GM23338 (cell line): Measurements from ENCODE around the gene DLL4. TPM values are rescaled to one million over a fixed set of nuclear protein-coding genes. Genes with fewer than 3 reads are reported as not detected.

Experiments used
- ATAC-seq: fragments of 200-7000 bp; cut with Tn5 transposase; 3 replicates; pipeline ENCODE4 v1.9.1; 2020
- DNase-seq: peaks from one replicate; pipeline ENCODE4 v3.0.0-alpha.2; 2015; ENCODE audit warnings: low spot score
- H2AFZ ChIP-seq: fragments of 200-600 bp; sonication (generic); 2 replicates; pipeline ENCODE4 v1.8.0; 2016; ENCODE audit warnings: antibody characterized with exemption, mild to moderate bottlenecking, moderate library complexity
- H3F3A ChIP-seq: fragments of 200-600 bp; sonication (generic); replicated peaks from 2 replicates; pipeline ENCODE4 v1.8.0; 2017; ENCODE audit warnings: antibody characterized with exemption, mixed run types, low read depth
- H3K27ac ChIP-seq: fragments of 200-600 bp; sonication (generic); 2 replicates; pipeline ENCODE4 v1.6.1; 2016; ENCODE audit warnings: low read depth
- H3K27me3 ChIP-seq: fragments of 200-600 bp; sonication (generic); 2 replicates; pipeline ENCODE4 v1.8.0; 2016; ENCODE audit warnings: mild to moderate bottlenecking, mixed run types, moderate library complexity; ENCODE audit not compliant: insufficient read depth
- H3K36me3 ChIP-seq: fragments of 200-600 bp; sonication (generic); 2 replicates; pipeline ENCODE4 v1.8.0; 2016; ENCODE audit warnings: mild to moderate bottlenecking; ENCODE audit not compliant: insufficient read depth
- H3K4me1 ChIP-seq: fragments of 200-600 bp; sonication (generic); 2 replicates; pipeline ENCODE4 v1.8.0; 2016; ENCODE audit warnings: mild to moderate bottlenecking, moderate library complexity; ENCODE audit not compliant: insufficient read depth
- H3K4me2 ChIP-seq: fragments of 200-600 bp; sonication (generic); 2 replicates; pipeline ENCODE4 v1.7.1; 2017; ENCODE audit warnings: mixed run types
- H3K4me3 ChIP-seq: fragments of 200-600 bp; sonication (generic); 2 replicates; pipeline ENCODE4 v1.6.1; 2016; ENCODE audit warnings: mixed run types
- H3K79me2 ChIP-seq: fragments of 200-600 bp; sonication (generic); replicated peaks from 2 replicates; pipeline ENCODE4 v1.8.0; 2017; ENCODE audit warnings: mild to moderate bottlenecking; ENCODE audit not compliant: insufficient read depth
- H3K9me2 ChIP-seq: fragments of 200-600 bp; sonication (generic); 2 replicates; pipeline ENCODE4 v1.8.0; 2017; ENCODE audit not compliant: insufficient read depth
- H4K20me1 ChIP-seq: fragments of 200-600 bp; sonication (generic); replicated peaks from 2 replicates; pipeline ENCODE4 v1.8.0; 2017; ENCODE audit warnings: mild to moderate bottlenecking; ENCODE audit not compliant: insufficient read depth
- H3K27ac Mint-ChIP-seq: 2 replicates; pipeline ENCODE4 v1.8.0; 2020; ENCODE audit warnings: inconsistent platforms, mild to moderate bottlenecking, moderate library complexity, mixed read lengths
- H3K27me3 Mint-ChIP-seq: 3 replicates; pipeline ENCODE4 v1.8.0; 2022; ENCODE audit warnings: low read depth, mild to moderate bottlenecking, moderate library complexity, mixed read lengths, inconsistent platforms; ENCODE audit not compliant: insufficient read depth, poor library complexity
- H3K36me3 Mint-ChIP-seq: 3 replicates; pipeline ENCODE4 v1.8.0; 2021; ENCODE audit warnings: low read depth, mild to moderate bottlenecking, inconsistent platforms, moderate library complexity, mixed read lengths
- H3K4me1 Mint-ChIP-seq: 3 replicates; pipeline ENCODE4 v1.8.0; 2020; ENCODE audit warnings: mild to moderate bottlenecking, inconsistent platforms, mixed read lengths
- H3K4me3 Mint-ChIP-seq: 3 replicates; pipeline ENCODE4 v1.8.0; 2021; ENCODE audit warnings: moderate library complexity, mild to moderate bottlenecking, inconsistent platforms, mixed read lengths
- H3K9me3 Mint-ChIP-seq: 3 replicates; pipeline ENCODE4 v1.8.0; 2020; ENCODE audit warnings: moderate library complexity, mild to moderate bottlenecking, inconsistent platforms, mixed read lengths
- CREB1 ChIP-seq: fragments of 250-450 bp; sonication (Bioruptor Pico); IDR thresholded peaks from 2 replicates; pipeline ENCODE4 v1.5.0; 2020; ENCODE audit warnings: low read depth, mild to moderate bottlenecking, moderate library complexity
- EZH2 ChIP-seq: fragments of 200-600 bp; sonication (generic); IDR thresholded peaks from one replicate; pipeline ENCODE4 v1.8.0; 2017; ENCODE audit warnings: antibody characterized with exemption, mild to moderate bottlenecking, low read depth; ENCODE audit not compliant: unreplicated experiment
- EZH2phosphoT487 ChIP-seq: fragments of 200-600 bp; sonication (generic); IDR thresholded peaks from one replicate; pipeline ENCODE4 v1.8.1; 2018; ENCODE audit warnings: antibody characterized with exemption; ENCODE audit not compliant: unreplicated experiment
- JUNB ChIP-seq: IDR thresholded peaks from one replicate; pipeline ENCODE4 v1.6.1; 2016; ENCODE audit warnings: antibody characterized with exemption; ENCODE audit not compliant: unreplicated experiment
- NANOG ChIP-seq: IDR thresholded peaks from 2 replicates; pipeline ENCODE4 v1.6.1; 2016; ENCODE audit warnings: antibody characterized with exemption, borderline replicate concordance
- POLR2AphosphoS5 ChIP-seq: IDR thresholded peaks from 2 replicates; pipeline ENCODE4 v1.6.1; 2016; ENCODE audit warnings: antibody characterized with exemption, low read depth
- STAT1 ChIP-seq: IDR thresholded peaks from one replicate; pipeline ENCODE4 v1.6.1; 2016; ENCODE audit warnings: antibody characterized with exemption; ENCODE audit not compliant: unreplicated experiment
- ZNF114 ChIP-seq: fragments of 250-450 bp; sonication (Bioruptor Pico); IDR thresholded peaks from 2 replicates; pipeline ENCODE4 v1.5.0; 2020; ENCODE audit warnings: mild to moderate bottlenecking, moderate library complexity
- ZNF331 ChIP-seq: fragments of 250-450 bp; sonication (Bioruptor Pico); IDR thresholded peaks from 2 replicates; pipeline ENCODE4 v1.5.0; 2020; ENCODE audit warnings: low read depth, mild to moderate bottlenecking, moderate library complexity
- polyA plus RNA-seq: library from polyadenylated mRNA; unstranded; fragments of >200 nt; fragmentation: Nextera tagmentation; extraction: Ambion mirVana; gene quantifications from 2 replicates; pipeline ENCODE4 v1.2.1, GENCODE V29; 2016
- total RNA-seq: library from RNA; depleted of rRNA; stranded (reverse); fragments of >200 nt; shearing (Covaris generic); gene quantifications from 2 replicates; pipeline ENCODE4 v1.2.3, GENCODE V29; 2014
- TF ChIP-seq, protein P1 (sequence below): fragments of 250-450 bp; sonication (Bioruptor Pico); IDR thresholded peaks from 2 replicates; pipeline ENCODE4 v1.5.0; 2020; ENCODE audit warnings: mild to moderate bottlenecking, moderate library complexity
- TF ChIP-seq, protein P2 (sequence below), 2 experiments: fragments of 200-600 bp in 1 of 2; sonication (generic) in 1 of 2; conservative IDR thresholded peaks; 2 replicates each; pipeline versions ENCODE4 v1.5.1 to v1.6.1; 2016 to 2017; ENCODE audit warnings: antibody characterized with exemption in 2 of 2, low read depth in 2 of 2, mild to moderate bottlenecking in 2 of 2, moderate library complexity in 1 of 2
- TF ChIP-seq, protein P3 (sequence below): IDR thresholded peaks from one replicate; pipeline ENCODE4 v1.6.1; 2018; ENCODE audit warnings: antibody characterized with exemption; ENCODE audit not compliant: unreplicated experiment
- TF ChIP-seq, protein P4 (sequence below): IDR thresholded peaks from 2 replicates; pipeline ENCODE4 v1.6.1; 2016; ENCODE audit warnings: antibody characterized with exemption

Gene DLL4
- total and polyA plus RNA-seq, 2 experiments from 2014 or later: 0.31 to 0.99 TPM

DNA sequence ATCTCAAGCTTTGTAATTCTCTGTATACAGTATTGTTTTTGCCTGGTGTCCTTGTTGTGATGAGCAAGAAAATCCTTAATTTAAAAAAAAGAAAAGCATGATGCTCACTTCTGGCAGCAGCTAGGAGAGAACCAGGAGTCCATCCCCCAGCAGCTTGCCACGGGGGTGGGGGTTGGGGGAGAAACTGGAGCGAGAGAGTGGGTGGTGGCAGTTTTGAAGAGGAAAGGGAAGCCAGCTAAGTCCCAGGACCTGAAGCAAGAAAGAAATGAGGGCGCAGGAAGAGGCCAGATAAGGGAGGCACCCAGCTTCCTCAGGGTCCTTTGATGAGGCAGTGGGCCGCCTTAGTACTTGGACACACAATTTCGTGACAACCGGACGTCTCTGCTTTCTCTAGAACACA is 47.7 kb downstream of the DLL4 start:
- Mint-ChIP-seq H3K27me3 (peaks cover 6% of the 10 kb centered on the region), H3K9me3 (no peaks in the 10 kb centered on the region; the same call in 2 of the 3 replicates), H3K27ac (no peak overlapping the region), H3K36me3 (peaks cover 42% of the 10 kb centered on the region), H3K4me1 (peaks cover 10% of the 10 kb centered on the region), H3K4me3 (no peak overlapping the region)
- Histone ChIP-seq H3F3A (no peaks in the 10 kb centered on the region), H2AFZ (no peak overlapping the region), H4K20me1 (no peaks in the 10 kb centered on the region), H3K4me1 (0 out of 2 replicates have a peak, but pooled peaks cover 3% of the 10 kb centered on the region), H3K27me3 (no peaks in the 10 kb centered on the region), H3K79me2 (no peaks in the 10 kb centered on the region), H3K4me3 (no peak overlapping the region), H3K36me3 (peaks cover 20% of the 10 kb centered on the region), H3K4me2 (no peak overlapping the region), H3K27ac (no peak overlapping the region), H3K9me2 (no peaks in the 10 kb centered on the region)
- no peak for TF ChIP-seq ZNF114
- TF ChIP-seq STAT1: no peak
- TF ChIP-seq EZH2phosphoT487: no peak
- TF ChIP-seq, protein P1, sequence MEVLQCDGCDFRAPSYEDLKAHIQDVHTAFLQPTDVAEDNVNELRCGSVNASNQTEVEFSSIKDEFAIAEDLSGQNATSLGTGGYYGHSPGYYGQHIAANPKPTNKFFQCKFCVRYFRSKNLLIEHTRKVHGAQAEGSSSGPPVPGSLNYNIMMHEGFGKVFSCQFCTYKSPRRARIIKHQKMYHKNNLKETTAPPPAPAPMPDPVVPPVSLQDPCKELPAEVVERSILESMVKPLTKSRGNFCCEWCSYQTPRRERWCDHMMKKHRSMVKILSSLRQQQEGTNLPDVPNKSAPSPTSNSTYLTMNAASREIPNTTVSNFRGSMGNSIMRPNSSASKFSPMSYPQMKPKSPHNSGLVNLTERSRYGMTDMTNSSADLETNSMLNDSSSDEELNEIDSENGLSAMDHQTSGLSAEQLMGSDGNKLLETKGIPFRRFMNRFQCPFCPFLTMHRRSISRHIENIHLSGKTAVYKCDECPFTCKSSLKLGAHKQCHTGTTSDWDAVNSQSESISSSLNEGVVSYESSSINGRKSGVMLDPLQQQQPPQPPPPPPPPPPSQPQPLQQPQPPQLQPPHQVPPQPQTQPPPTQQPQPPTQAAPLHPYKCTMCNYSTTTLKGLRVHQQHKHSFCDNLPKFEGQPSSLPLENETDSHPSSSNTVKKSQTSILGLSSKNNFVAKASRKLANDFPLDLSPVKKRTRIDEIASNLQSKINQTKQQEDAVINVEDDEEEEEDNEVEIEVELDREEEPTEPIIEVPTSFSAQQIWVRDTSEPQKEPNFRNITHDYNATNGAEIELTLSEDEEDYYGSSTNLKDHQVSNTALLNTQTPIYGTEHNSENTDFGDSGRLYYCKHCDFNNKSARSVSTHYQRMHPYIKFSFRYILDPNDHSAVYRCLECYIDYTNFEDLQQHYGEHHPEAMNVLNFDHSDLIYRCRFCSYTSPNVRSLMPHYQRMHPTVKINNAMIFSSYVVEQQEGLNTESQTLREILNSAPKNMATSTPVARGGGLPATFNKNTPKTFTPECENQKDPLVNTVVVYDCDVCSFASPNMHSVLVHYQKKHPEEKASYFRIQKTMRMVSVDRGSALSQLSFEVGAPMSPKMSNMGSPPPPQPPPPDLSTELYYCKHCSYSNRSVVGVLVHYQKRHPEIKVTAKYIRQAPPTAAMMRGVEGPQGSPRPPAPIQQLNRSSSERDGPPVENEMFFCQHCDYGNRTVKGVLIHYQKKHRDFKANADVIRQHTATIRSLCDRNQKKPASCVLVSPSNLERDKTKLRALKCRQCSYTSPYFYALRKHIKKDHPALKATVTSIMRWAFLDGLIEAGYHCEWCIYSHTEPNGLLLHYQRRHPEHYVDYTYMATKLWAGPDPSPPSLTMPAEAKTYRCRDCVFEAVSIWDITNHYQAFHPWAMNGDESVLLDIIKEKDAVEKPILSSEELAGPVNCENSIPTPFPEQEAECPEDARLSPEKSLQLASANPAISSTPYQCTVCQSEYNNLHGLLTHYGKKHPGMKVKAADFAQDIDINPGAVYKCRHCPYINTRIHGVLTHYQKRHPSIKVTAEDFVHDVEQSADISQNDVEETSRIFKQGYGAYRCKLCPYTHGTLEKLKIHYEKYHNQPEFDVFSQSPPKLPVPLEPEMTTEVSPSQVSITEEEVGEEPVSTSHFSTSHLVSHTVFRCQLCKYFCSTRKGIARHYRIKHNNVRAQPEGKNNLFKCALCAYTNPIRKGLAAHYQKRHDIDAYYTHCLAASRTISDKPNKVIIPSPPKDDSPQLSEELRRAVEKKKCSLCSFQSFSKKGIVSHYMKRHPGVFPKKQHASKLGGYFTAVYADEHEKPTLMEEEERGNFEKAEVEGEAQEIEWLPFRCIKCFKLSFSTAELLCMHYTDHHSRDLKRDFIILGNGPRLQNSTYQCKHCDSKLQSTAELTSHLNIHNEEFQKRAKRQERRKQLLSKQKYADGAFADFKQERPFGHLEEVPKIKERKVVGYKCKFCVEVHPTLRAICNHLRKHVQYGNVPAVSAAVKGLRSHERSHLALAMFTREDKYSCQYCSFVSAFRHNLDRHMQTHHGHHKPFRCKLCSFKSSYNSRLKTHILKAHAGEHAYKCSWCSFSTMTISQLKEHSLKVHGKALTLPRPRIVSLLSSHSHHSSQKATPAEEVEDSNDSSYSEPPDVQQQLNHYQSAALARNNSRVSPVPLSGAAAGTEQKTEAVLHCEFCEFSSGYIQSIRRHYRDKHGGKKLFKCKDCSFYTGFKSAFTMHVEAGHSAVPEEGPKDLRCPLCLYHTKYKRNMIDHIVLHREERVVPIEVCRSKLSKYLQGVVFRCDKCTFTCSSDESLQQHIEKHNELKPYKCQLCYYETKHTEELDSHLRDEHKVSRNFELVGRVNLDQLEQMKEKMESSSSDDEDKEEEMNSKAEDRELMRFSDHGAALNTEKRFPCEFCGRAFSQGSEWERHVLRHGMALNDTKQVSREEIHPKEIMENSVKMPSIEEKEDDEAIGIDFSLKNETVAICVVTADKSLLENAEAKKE: no peak
- TF ChIP-seq POLR2AphosphoS5: no peak
- TF ChIP-seq NANOG: no peak
- TF ChIP-seq, protein P2, sequence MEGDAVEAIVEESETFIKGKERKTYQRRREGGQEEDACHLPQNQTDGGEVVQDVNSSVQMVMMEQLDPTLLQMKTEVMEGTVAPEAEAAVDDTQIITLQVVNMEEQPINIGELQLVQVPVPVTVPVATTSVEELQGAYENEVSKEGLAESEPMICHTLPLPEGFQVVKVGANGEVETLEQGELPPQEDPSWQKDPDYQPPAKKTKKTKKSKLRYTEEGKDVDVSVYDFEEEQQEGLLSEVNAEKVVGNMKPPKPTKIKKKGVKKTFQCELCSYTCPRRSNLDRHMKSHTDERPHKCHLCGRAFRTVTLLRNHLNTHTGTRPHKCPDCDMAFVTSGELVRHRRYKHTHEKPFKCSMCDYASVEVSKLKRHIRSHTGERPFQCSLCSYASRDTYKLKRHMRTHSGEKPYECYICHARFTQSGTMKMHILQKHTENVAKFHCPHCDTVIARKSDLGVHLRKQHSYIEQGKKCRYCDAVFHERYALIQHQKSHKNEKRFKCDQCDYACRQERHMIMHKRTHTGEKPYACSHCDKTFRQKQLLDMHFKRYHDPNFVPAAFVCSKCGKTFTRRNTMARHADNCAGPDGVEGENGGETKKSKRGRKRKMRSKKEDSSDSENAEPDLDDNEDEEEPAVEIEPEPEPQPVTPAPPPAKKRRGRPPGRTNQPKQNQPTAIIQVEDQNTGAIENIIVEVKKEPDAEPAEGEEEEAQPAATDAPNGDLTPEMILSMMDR (conservative IDR thresholded peaks at IDR 0.05; ENCODE audit: low read depth in 2 of 2): no peak
- no peak for TF ChIP-seq ZNF331 (CRISPR knock-in tag)
- TF ChIP-seq, protein P3, sequence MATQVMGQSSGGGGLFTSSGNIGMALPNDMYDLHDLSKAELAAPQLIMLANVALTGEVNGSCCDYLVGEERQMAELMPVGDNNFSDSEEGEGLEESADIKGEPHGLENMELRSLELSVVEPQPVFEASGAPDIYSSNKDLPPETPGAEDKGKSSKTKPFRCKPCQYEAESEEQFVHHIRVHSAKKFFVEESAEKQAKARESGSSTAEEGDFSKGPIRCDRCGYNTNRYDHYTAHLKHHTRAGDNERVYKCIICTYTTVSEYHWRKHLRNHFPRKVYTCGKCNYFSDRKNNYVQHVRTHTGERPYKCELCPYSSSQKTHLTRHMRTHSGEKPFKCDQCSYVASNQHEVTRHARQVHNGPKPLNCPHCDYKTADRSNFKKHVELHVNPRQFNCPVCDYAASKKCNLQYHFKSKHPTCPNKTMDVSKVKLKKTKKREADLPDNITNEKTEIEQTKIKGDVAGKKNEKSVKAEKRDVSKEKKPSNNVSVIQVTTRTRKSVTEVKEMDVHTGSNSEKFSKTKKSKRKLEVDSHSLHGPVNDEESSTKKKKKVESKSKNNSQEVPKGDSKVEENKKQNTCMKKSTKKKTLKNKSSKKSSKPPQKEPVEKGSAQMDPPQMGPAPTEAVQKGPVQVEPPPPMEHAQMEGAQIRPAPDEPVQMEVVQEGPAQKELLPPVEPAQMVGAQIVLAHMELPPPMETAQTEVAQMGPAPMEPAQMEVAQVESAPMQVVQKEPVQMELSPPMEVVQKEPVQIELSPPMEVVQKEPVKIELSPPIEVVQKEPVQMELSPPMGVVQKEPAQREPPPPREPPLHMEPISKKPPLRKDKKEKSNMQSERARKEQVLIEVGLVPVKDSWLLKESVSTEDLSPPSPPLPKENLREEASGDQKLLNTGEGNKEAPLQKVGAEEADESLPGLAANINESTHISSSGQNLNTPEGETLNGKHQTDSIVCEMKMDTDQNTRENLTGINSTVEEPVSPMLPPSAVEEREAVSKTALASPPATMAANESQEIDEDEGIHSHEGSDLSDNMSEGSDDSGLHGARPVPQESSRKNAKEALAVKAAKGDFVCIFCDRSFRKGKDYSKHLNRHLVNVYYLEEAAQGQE: no peak
- TF ChIP-seq, protein P4, sequence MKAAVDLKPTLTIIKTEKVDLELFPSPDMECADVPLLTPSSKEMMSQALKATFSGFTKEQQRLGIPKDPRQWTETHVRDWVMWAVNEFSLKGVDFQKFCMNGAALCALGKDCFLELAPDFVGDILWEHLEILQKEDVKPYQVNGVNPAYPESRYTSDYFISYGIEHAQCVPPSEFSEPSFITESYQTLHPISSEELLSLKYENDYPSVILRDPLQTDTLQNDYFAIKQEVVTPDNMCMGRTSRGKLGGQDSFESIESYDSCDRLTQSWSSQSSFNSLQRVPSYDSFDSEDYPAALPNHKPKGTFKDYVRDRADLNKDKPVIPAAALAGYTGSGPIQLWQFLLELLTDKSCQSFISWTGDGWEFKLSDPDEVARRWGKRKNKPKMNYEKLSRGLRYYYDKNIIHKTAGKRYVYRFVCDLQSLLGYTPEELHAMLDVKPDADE: no peak
- TF ChIP-seq EZH2: no peak
- TF ChIP-seq JUNB: no peak
- no peak for TF ChIP-seq CREB1 (CRISPR knock-in tag)
- no peak for DNase-seq
- ATAC-seq: no peak
